Gastrocnemius medialis (tissue), 4 donors: ENCODE data around the gene G6PD. TPM values are rescaled to one million over a fixed set of nuclear protein-coding genes. Genes with fewer than 3 reads are reported as not detected.
A peak's percentile ranks its signal among the peaks of the same experiment; 100 is the strongest.

Experiments used
- ATAC-seq, 2 donors: fragments of 150-250 bp; one replicate each; pipeline ENCODE4 v1.9.1; 2016
- DNase-seq, 2 donors: peaks; one replicate each; pipeline ENCODE4 v3.0.0-alpha.2; 2019
- H3K27ac ChIP-seq, 4 donors: fragments of 200-600 bp; sonication (generic); 1 replicate in 1 of 4; 2 replicates in 3 of 4; pipeline ENCODE4 v1.5.1; 2016 to 2018; ENCODE audit warnings: mild to moderate bottlenecking in 2 of 4, moderate library complexity in 1 of 4
- H3K27me3 ChIP-seq, 3 donors: fragments of 200-600 bp; sonication (generic) in 2 of 3; 1 replicate in 1 of 3; 2 replicates in 2 of 3; pipeline versions ENCODE4 v1.5.1 to v1.6.0; 2016 to 2019; ENCODE audit warnings: mild to moderate bottlenecking in 1 of 3, moderate library complexity in 1 of 3
- H3K36me3 ChIP-seq, 2 donors: fragments of 200-600 bp; sonication (generic) in 1 of 2; one replicate each; pipeline ENCODE4 v1.5.1; 2017 to 2018
- H3K4me1 ChIP-seq, 2 donors: fragments of 200-600 bp; sonication (generic) in 1 of 2; one replicate each; pipeline ENCODE4 v1.5.1; 2016 to 2017; ENCODE audit warnings: mild to moderate bottlenecking in 2 of 2
- H3K4me3 ChIP-seq, 4 donors: fragments of 200-600 bp; sonication (generic) in 3 of 4; 1 replicate in 1 of 4; 2 replicates in 3 of 4; pipeline ENCODE4 v1.5.1; 2016 to 2019; ENCODE audit warnings: mild to moderate bottlenecking in 2 of 4
- H3K9me3 ChIP-seq, 3 donors: fragments of 200-600 bp; sonication (generic) in 2 of 3; 1 replicate in 1 of 3; 2 replicates in 2 of 3; pipeline ENCODE4 v1.5.1; 2016 to 2019
- CTCF ChIP-seq, 5 experiments: fragments of 450-650 bp in 3 of 5; fragments of 200-600 bp in 2 of 5; sonication (generic) in 2 of 5; IDR thresholded peaks in 4 of 5; conservative IDR thresholded peaks in 1 of 5; 1 replicate in 4 of 5; 2 replicates in 1 of 5; pipeline ENCODE4 v1.5.1; 2016 to 2019; ENCODE audit warnings: antibody characterized with exemption in 5 of 5, mild to moderate bottlenecking in 3 of 5, moderate library complexity in 3 of 5
- POLR2A ChIP-seq, 2 donors: fragments of 450-650 bp; IDR thresholded peaks; one replicate each; pipeline ENCODE4 v1.6.1; 2017; ENCODE audit warnings: antibody characterized with exemption in 2 of 2, mild to moderate bottlenecking in 2 of 2, moderate library complexity in 2 of 2
- in situ Hi-C, 4 donors: fragments of 200-750 bp; cut with MboI; loops; one replicate each; pipeline versions ENCODE4 v1.15.0 to v1.8.0; 2017; ENCODE audit warnings: low sequenced_read_pairs in 4 of 4
- intact Hi-C: fragments of 100-400 bp; cut with DNase I; formaldehyde crosslinking; loops from one replicate; pipeline ENCODE4 v1.15.1; 2023; ENCODE audit warnings: low total_unique reads
- total RNA-seq, 4 donors: library from RNA; depleted of rRNA; stranded (reverse); fragments of >200 nt; gene quantifications; one replicate each; pipeline versions ENCODE4 v1.1.0 to v1.2.3, GENCODE V29; 2016

G6PD gene
- total RNA-seq, 4 donors from 2014 or later = 1.5 to 23.9 (median 7.6) TPM

GRCh38 chrX:154545673-154546274 lies 872 bp downstream of the G6PD start:
- TF ChIP-seq POLR2A (IDR thresholded peaks at IDR 0.05) (no peak), CTCF (IDR thresholded peaks at IDR 0.05 in 4 of 5, conservative IDR thresholded peaks at IDR 0.05 in 1 of 5) (no peak)
- in situ Hi-C loops = loop anchor here in 2 of 4 donors (25.0 kb wide), 2 partner anchors 133 to 583 kb away; partner anchors contain the start of genes DNASE1L1 (in 2 of the 2), TAFAZZIN (in 2 of the 2), HCFC1 (in 1 of the 2) and TMEM187 (in 1 of the 2)
- DNase-seq (no peak), ATAC-seq (no peak)
- Histone ChIP-seq H3K9me3 (no peaks in the 10 kb centered on the region), H3K4me1 (peaks cover 11 to 32% of the 10 kb centered on the region in 2 donors), H3K27me3 (no peaks in the 10 kb centered on the region), H3K4me3 (peak overlapping the region in 3 of 4 donors; percentile 65 to 77 (median 73)), H3K27ac (peak overlapping the region in 1 of 4 donors; percentile 96), H3K36me3 (no peaks in the 10 kb centered on the region)
- intact Hi-C loops = loop anchor here (10.0 kb wide), 3 partner anchors 171 to 951 kb away; partner anchors contain the start of genes CCNQ, DKC1, EMD and FLNA

- DNase-seq (peak in 1 of 2 donors; percentile 40), ATAC-seq (peak in 1 of 2 donors; percentile 7)
- in situ Hi-C loops (loop anchor here in 2 of 4 donors (25.0 kb wide), 2 partner anchors 131 to 581 kb away; partner anchors contain the start of genes DNASE1L1 (in 2 of the 2), TAFAZZIN (in 2 of the 2), HCFC1 (in 1 of the 2) and TMEM187 (in 1 of the 2)), intact Hi-C loops (loop anchor here (10.0 kb wide), 3 partner anchors 168 to 948 kb away; partner anchors contain the start of genes CCNQ, DKC1, EMD and FLNA)
- TF ChIP-seq CTCF (IDR thresholded peaks at IDR 0.05 in 4 of 5, conservative IDR thresholded peaks at IDR 0.05 in 1 of 5) (no peak), POLR2A (IDR thresholded peaks at IDR 0.05) (no peak)
- no peaks in the 10 kb centered on the region for H3K36me3 ChIP-seq
- no peaks in the 10 kb centered on the region for H3K27me3 ChIP-seq
- H3K4me3 ChIP-seq = peak overlapping the region in 1 of 4 donors; percentile 12
- peaks cover 11 to 18% of the 10 kb centered on the region in 2 donors for H3K4me1 ChIP-seq
- no peaks in the 10 kb centered on the region for H3K9me3 ChIP-seq
- H3K27ac ChIP-seq = peak overlapping the region; percentile 68 to 84 (median 74)
These were observed 3.8 kb downstream of the G6PD start for GRCh38 chrX:154542723-154543424.

GRCh38 chrX:154541896-154542722 lies 4.5 kb downstream of the G6PD start:
- intact Hi-C loops = loop anchor here (10.0 kb wide), 3 partner anchors 167 to 947 kb away; partner anchors contain the start of genes CCNQ, DKC1, EMD and FLNA
- DNase-seq (peak; percentile 26 to 64), ATAC-seq (peak in 1 of 2 donors; percentile 22)
- in situ Hi-C loops = loop anchor here in 2 of 4 donors (25.0 kb wide), 2 partner anchors 130 to 580 kb away; partner anchors contain the start of genes DNASE1L1 (in 2 of the 2), TAFAZZIN (in 2 of the 2), HCFC1 (in 1 of the 2) and TMEM187 (in 1 of the 2)
- Histone ChIP-seq H3K4me1 (peaks cover 11 to 18% of the 10 kb centered on the region in 2 donors), H3K9me3 (no peaks in the 10 kb centered on the region), H3K4me3 (peak overlapping the region in 1 of 4 donors; percentile 12), H3K27me3 (no peaks in the 10 kb centered on the region), H3K36me3 (no peaks in the 10 kb centered on the region), H3K27ac (peak overlapping the region; percentile 68 to 84 (median 74))
- TF ChIP-seq POLR2A (IDR thresholded peaks at IDR 0.05) (no peak), CTCF (IDR thresholded peaks at IDR 0.05 in 4 of 5, conservative IDR thresholded peaks at IDR 0.05 in 1 of 5) (no peak)

- H3K27ac ChIP-seq = peak overlapping the region; percentile 68 to 84 (median 74)
- peak in 1 of 2 donors; percentile 2 for ATAC-seq
- DNase-seq = no peak
These were observed 5.1 kb downstream of the G6PD start for GRCh38 chrX:154541589-154541895.

More at GRCh38 chrX:154541589-154541895, 5.1 kb downstream of the G6PD start:
- in situ Hi-C loops (loop anchor here in 2 of 4 donors (25.0 kb wide), 2 partner anchors 129 to 579 kb away; partner anchors contain the start of genes DNASE1L1 (in 2 of the 2), TAFAZZIN (in 2 of the 2), HCFC1 (in 1 of the 2) and TMEM187 (in 1 of the 2)), intact Hi-C loops (loop anchor here (10.0 kb wide), 3 partner anchors 167 to 947 kb away; partner anchors contain the start of genes CCNQ, DKC1, EMD and FLNA)
- peaks cover 11 to 18% of the 10 kb centered on the region in 2 donors for H3K4me1 ChIP-seq
- H3K4me3 ChIP-seq = no peak overlapping the region
- no peaks in the 10 kb centered on the region for H3K36me3 ChIP-seq
- TF ChIP-seq CTCF (IDR thresholded peaks at IDR 0.05 in 4 of 5, conservative IDR thresholded peaks at IDR 0.05 in 1 of 5) (no peak), POLR2A (IDR thresholded peaks at IDR 0.05) (no peak)
- H3K9me3 ChIP-seq = no peaks in the 10 kb centered on the region
- no peaks in the 10 kb centered on the region for H3K27me3 ChIP-seq
